Measurements from ENCODE around the gene KIAA1671. TPM values are rescaled to one million over a fixed set of nuclear protein-coding genes. Genes with fewer than 3 reads are reported as not detected.

KIAA1671 gene
- total RNA-seq, 6 experiments from 2014 or later, result 1.3 to 5.0 (median 1.6) TPM

DNA sequence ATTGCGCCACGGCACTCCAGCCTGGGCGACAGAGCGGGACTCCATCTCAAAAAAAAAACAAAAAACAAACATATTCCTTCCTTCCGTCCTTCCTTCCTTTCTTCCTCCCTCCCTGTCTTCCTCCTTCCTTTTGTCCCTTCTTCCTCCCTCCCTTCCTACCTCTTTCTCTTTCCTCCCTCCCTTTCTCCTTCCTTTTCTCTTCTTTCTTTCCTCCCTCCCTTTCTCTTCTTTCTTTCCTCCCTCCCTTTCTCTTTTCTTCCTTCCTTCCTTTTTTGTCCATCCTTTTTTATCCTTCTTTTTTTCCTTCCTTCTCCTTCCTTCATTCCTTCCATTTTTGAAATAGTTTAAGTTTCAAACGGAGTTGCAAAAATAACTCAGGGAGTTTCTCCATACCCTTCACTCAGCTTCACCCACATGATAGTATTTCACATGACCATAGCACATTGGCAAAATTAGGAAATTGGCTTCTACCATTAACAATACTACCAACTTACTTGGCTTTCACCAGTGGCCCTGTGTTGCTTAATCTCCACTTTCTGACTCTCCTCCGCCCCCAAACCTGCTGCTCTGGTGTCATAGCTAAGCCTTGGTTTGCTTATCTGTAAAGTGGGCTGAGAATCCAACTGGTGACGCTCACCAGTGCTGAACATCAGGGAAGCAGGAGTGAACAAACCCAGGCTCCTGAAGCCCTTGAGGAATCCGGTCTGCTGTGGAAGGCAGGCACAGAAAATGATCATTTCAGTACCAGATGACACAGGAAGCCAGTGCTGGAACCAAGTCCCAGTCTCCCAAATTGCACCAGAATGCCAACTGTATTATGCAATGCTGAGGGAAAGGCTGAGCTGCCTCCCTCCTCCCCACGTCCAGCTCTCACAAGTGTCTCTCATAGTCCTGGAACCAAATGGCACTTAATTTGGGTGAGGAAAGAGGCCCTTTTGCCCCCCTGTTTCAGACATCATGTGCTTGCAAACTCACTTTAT is 229.9 kb downstream of the KIAA1671 start:
- no peak for DNase-seq
- peaks cover 8% of the 10 kb centered on the region for H3K36me3 Mint-ChIP-seq (ENCODE audit: low read depth)
- no peak overlapping the region for H3K27ac Mint-ChIP-seq
- peaks cover 36% of the 10 kb centered on the region for H3K9me3 Mint-ChIP-seq
- peaks cover 2% of the 10 kb centered on the region; the same call in 1 of the 2 replicates for H3K27me3 Mint-ChIP-seq (ENCODE audit: insufficient read depth)
- no peak overlapping the region for H3K4me3 Mint-ChIP-seq
- TF ChIP-seq, protein P1, sequence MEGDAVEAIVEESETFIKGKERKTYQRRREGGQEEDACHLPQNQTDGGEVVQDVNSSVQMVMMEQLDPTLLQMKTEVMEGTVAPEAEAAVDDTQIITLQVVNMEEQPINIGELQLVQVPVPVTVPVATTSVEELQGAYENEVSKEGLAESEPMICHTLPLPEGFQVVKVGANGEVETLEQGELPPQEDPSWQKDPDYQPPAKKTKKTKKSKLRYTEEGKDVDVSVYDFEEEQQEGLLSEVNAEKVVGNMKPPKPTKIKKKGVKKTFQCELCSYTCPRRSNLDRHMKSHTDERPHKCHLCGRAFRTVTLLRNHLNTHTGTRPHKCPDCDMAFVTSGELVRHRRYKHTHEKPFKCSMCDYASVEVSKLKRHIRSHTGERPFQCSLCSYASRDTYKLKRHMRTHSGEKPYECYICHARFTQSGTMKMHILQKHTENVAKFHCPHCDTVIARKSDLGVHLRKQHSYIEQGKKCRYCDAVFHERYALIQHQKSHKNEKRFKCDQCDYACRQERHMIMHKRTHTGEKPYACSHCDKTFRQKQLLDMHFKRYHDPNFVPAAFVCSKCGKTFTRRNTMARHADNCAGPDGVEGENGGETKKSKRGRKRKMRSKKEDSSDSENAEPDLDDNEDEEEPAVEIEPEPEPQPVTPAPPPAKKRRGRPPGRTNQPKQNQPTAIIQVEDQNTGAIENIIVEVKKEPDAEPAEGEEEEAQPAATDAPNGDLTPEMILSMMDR (IDR thresholded peaks at IDR 0.05), result no peak
- no peaks in the 10 kb centered on the region for H3K4me1 Mint-ChIP-seq (ENCODE audit: low read depth)

DNA sequence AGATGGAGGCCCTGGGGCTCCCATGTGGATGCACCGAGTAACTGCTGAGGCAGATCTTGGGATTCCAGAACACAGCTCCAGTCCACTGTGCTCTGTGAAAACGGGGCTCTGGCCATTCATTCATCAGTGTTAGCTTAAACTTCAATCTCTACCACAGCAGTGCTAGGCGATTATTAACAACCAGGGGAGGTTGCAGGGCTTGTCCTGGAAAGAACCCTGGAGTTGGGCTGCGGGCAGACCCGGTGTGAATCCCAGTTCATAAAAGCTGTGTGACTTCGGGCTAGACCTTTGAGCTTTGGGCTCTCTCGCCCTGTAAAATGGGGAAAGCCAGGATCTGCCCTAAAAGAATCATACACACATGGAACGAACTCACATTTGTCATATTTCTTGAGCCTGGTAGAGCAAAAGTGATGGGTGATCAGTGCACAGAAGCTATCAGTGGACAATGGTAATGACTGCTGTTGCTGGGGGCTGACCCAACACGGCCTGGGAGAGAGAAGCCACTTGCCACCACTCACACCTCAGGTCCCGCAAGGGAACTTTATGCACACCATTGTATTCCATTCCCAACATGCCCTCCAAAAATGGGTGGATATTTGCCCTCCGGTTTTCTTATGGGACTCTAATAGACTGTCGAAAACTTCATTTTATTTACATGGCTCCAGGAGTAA is 231.6 kb downstream of the KIAA1671 start:
- Mint-ChIP-seq H3K9me3 (peaks cover 36% of the 10 kb centered on the region), H3K27me3 (ENCODE audit: insufficient read depth) (peaks cover 2% of the 10 kb centered on the region; the same call in 1 of the 2 replicates), H3K36me3 (ENCODE audit: low read depth) (peaks cover 8% of the 10 kb centered on the region), H3K27ac (no peak overlapping the region), H3K4me3 (no peak overlapping the region), H3K4me1 (ENCODE audit: low read depth) (no peaks in the 10 kb centered on the region)
- DNase-seq, result no peak
- TF ChIP-seq, protein P1 (IDR thresholded peaks at IDR 0.05), result no peak

DNA sequence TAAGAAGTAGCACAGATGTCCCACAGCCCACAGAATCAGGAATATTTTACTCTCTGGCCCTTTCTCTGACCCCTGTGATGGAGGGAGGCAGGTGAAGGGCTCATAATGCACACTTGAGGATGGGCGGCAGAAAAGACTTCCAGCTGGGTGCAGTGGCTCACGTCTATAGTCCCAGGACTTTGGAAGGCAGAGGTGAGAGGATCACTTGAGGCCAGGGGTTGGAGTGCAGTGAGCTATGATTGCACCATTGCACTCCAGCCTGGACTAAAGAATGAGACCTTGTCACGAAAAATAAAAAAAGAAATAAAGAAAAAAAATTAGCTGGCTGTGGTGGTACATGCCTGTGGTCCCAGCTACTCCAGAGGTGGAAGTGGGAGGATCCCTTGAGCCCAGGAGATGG is 233.6 kb downstream of the KIAA1671 start:
- no peak overlapping the region for H3K27ac Mint-ChIP-seq
- H3K4me1 Mint-ChIP-seq (ENCODE audit: low read depth), result no peaks in the 10 kb centered on the region
- H3K27me3 Mint-ChIP-seq (ENCODE audit: insufficient read depth), result no peaks in the 10 kb centered on the region
- DNase-seq, result no peak
- peaks cover 26% of the 10 kb centered on the region for H3K9me3 Mint-ChIP-seq
- no peaks in the 10 kb centered on the region for H3K36me3 Mint-ChIP-seq (ENCODE audit: low read depth)
- H3K4me3 Mint-ChIP-seq, result no peak overlapping the region
- TF ChIP-seq, protein P1 (IDR thresholded peaks at IDR 0.05), result no peak

DNA sequence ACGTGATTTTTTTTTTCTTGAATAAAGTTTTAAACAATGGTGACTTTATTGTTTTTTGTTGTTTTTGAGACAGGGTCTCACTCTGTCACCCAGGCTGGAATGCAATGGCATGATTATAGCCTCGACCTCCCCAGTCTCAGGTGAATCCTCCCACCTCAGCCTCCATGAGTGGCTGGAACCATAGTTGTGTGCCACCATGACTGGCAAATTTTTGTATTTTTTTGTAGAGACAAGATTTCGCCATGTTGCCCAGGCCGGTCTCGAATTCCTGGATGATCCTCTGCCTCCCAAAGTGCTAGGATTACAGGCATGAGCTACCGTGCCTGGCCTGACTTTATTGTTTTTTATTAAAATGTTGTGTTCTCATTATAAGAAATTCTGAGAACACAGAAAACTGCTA is 235.0 kb downstream of the KIAA1671 start:
- Mint-ChIP-seq H3K36me3 (ENCODE audit: low read depth) (no peaks in the 10 kb centered on the region), H3K4me1 (ENCODE audit: low read depth) (no peaks in the 10 kb centered on the region), H3K27ac (no peak overlapping the region), H3K4me3 (no peak overlapping the region), H3K9me3 (peaks cover 27% of the 10 kb centered on the region), H3K27me3 (ENCODE audit: insufficient read depth) (no peaks in the 10 kb centered on the region)
- TF ChIP-seq, protein P1 (IDR thresholded peaks at IDR 0.05), result no peak
- no peak for DNase-seq

DNA sequence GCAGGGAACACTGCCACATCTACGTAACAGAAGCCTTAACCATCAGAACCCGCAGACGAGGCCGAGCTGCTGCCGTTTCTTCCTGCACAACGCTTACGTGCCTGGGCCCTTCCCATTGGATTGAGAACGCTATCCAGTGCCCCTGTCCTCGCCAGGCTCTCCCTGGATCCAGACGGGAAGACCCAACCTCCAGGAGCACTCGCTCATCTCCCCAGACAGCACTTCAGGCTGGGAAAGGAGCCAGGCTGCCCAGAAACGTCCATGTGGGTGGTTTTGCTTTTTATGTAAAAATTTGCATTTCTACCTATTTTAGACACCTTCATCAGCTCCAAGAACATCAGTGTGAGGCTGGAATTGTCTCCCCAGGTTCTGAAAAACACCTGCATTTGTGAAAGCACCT is 239.9 kb downstream of the KIAA1671 start:
- peaks cover 24% of the 10 kb centered on the region for H3K9me3 Mint-ChIP-seq
- DNase-seq, result no peak
- H3K4me3 Mint-ChIP-seq, result no peak overlapping the region
- TF ChIP-seq, protein P1 (IDR thresholded peaks at IDR 0.05), result no peak
- no peaks in the 10 kb centered on the region for H3K4me1 Mint-ChIP-seq (ENCODE audit: low read depth)
- H3K36me3 Mint-ChIP-seq (ENCODE audit: low read depth), result no peaks in the 10 kb centered on the region; the same call in 1 of the 2 replicates
- no peaks in the 10 kb centered on the region for H3K27me3 Mint-ChIP-seq (ENCODE audit: insufficient read depth)
- no peak overlapping the region for H3K27ac Mint-ChIP-seq

All from HFFc6 (cell line).